MM.1S (cell line): ENCODE data around the gene KRTAP5-9.

Source experiments
- DNase-seq: peaks from one replicate; pipeline ENCODE4 v3.0.0-alpha.2; 2015
- H2AFZ ChIP-seq: fragments of 300-600 bp; sonication (generic); 2 replicates; pipeline ENCODE4 v1.6.0; 2016; ENCODE audit warnings: antibody characterized with exemption, low read length
- H3F3A ChIP-seq: fragments of 300-600 bp; sonication (generic); 2 replicates; pipeline ENCODE4 v1.6.1; 2016; ENCODE audit warnings: mild to moderate bottlenecking, antibody characterized with exemption, low read length, moderate library complexity, mixed read lengths; ENCODE audit not compliant: insufficient read depth
- H3K27ac ChIP-seq: fragments of 300-600 bp; sonication (generic); 2 replicates; pipeline ENCODE4 v1.5.1; 2016; ENCODE audit warnings: mild to moderate bottlenecking, low read length
- H3K27me3 ChIP-seq: fragments of 300-600 bp; sonication (generic); replicated peaks from 2 replicates; pipeline ENCODE4 v1.6.0; 2016; ENCODE audit warnings: low read length; ENCODE audit not compliant: insufficient read depth
- H3K36me3 ChIP-seq: fragments of 300-600 bp; sonication (generic); replicated peaks from 2 replicates; pipeline ENCODE4 v1.6.1; 2016; ENCODE audit warnings: mild to moderate bottlenecking, low read length, mixed read lengths; ENCODE audit not compliant: insufficient read depth
- H3K4me1 ChIP-seq: fragments of 300-600 bp; sonication (generic); 2 replicates; pipeline ENCODE4 v1.6.1; 2016; ENCODE audit warnings: low read length, mixed read lengths
- H3K4me2 ChIP-seq: fragments of 300-600 bp; sonication (generic); 2 replicates; pipeline ENCODE4 v1.6.0; 2016; ENCODE audit warnings: low read depth, low read length
- H3K4me3 ChIP-seq: fragments of 300-600 bp; sonication (generic); 2 replicates; pipeline ENCODE4 v1.5.1; 2016; ENCODE audit warnings: low read length, mixed read lengths
- H3K79me2 ChIP-seq: fragments of 300-600 bp; sonication (generic); 2 replicates; pipeline ENCODE4 v1.6.1; 2016; ENCODE audit warnings: mixed run types, low read length, mixed read lengths
- H3K9ac ChIP-seq: fragments of 300-600 bp; sonication (generic); 2 replicates; pipeline ENCODE4 v1.6.1; 2016; ENCODE audit warnings: low read length, mixed read lengths
- H3K9me2 ChIP-seq: fragments of 300-600 bp; sonication (generic); replicated peaks from 2 replicates; pipeline ENCODE4 v1.6.1; 2016; ENCODE audit warnings: mild to moderate bottlenecking, low read length, mixed read lengths; ENCODE audit not compliant: insufficient read depth
- H3K9me3 ChIP-seq: fragments of 300-600 bp; sonication (generic); replicated peaks from 2 replicates; pipeline ENCODE4 v1.6.1; 2016; ENCODE audit warnings: mild to moderate bottlenecking, low read length, mixed read lengths; ENCODE audit not compliant: insufficient read depth
- H4K20me1 ChIP-seq: fragments of 300-600 bp; sonication (generic); 2 replicates; pipeline ENCODE4 v1.6.1; 2016; ENCODE audit warnings: mild to moderate bottlenecking, low read length, moderate library complexity, mixed read lengths; ENCODE audit not compliant: insufficient read depth
- EZH2 ChIP-seq: fragments of 300-600 bp; sonication (generic); optimal IDR thresholded peaks from 2 replicates; pipeline ENCODE3; 2017; ENCODE audit warnings: low read depth, mild to moderate bottlenecking, antibody characterized with exemption, low read length, mixed read lengths
- EZH2phosphoT487 ChIP-seq: fragments of 300-600 bp; sonication (generic); IDR thresholded peaks from 2 replicates; pipeline ENCODE4 v1.6.1; 2018; ENCODE audit warnings: antibody characterized with exemption, low read length
- TF ChIP-seq, protein P1 (sequence below): fragments of 300-600 bp; sonication (generic); IDR thresholded peaks from 2 replicates; pipeline ENCODE4 v1.5.1; 2016; ENCODE audit warnings: antibody characterized with exemption, low read length, mixed read lengths

The KRTAP5-9 gene

DNA sequence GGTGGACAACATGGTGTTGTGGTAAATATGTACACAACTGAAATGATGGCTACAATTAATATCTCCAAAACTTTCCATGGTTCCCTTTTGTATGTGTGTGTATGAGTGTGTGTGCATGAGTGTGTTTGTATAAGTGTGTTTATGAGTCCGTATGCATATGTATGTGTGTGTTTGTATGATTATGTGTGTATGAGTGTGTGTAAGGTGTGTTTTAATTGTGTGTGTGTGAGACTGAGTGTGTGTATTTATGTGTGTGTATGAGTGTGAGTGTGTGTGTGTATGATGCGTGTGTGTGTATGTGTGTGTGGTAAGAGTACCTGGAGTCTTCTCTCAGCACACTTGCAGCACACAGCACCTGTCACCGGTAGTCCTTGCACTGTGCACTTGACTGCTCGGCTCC, 7.8 kb downstream of the KRTAP5-9 start:
- H2AFZ ChIP-seq = no peak overlapping the region
- peaks cover 30% of the 10 kb centered on the region for H3K27me3 ChIP-seq

DNA sequence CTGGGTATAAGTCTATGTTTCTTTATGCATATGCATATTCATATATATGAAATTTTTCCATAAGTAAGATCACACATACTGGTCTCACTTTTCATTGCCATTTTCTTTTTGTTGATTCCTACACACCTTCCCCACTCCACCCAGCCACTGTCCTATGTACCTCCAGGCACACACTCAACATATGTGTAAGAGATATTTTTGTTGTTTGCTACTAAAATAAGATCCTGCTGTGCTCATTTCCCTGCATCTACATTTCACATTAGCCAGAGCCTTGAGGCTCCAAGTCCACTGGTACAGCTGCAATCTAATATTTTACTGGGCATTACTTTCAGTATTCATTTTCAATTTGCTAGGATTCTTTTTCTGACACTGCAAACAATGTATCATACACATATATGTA, 9.0 kb downstream of the KRTAP5-9 start:
- H3K4me3 ChIP-seq = no peak overlapping the region
- no peaks in the 10 kb centered on the region for H3K4me1 ChIP-seq
- no peak for DNase-seq
- H3K9ac ChIP-seq = no peak overlapping the region
- no peaks in the 10 kb centered on the region for H3K9me3 ChIP-seq
- peaks cover 30% of the 10 kb centered on the region for H3K27me3 ChIP-seq
- no peak overlapping the region for H3K27ac ChIP-seq
- no peaks in the 10 kb centered on the region for H3F3A ChIP-seq
- no peaks in the 10 kb centered on the region for H4K20me1 ChIP-seq
- no peak overlapping the region for H3K4me2 ChIP-seq
- H3K79me2 ChIP-seq = no peaks in the 10 kb centered on the region
- TF ChIP-seq EZH2 = no peak
- TF ChIP-seq, protein P1, sequence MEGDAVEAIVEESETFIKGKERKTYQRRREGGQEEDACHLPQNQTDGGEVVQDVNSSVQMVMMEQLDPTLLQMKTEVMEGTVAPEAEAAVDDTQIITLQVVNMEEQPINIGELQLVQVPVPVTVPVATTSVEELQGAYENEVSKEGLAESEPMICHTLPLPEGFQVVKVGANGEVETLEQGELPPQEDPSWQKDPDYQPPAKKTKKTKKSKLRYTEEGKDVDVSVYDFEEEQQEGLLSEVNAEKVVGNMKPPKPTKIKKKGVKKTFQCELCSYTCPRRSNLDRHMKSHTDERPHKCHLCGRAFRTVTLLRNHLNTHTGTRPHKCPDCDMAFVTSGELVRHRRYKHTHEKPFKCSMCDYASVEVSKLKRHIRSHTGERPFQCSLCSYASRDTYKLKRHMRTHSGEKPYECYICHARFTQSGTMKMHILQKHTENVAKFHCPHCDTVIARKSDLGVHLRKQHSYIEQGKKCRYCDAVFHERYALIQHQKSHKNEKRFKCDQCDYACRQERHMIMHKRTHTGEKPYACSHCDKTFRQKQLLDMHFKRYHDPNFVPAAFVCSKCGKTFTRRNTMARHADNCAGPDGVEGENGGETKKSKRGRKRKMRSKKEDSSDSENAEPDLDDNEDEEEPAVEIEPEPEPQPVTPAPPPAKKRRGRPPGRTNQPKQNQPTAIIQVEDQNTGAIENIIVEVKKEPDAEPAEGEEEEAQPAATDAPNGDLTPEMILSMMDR = no peak
- no peak for TF ChIP-seq EZH2phosphoT487
- H2AFZ ChIP-seq = no peak overlapping the region
- H3K9me2 ChIP-seq = no peaks in the 10 kb centered on the region
- H3K36me3 ChIP-seq = no peaks in the 10 kb centered on the region

More for the DNA sequence above, 7.8 kb downstream of the KRTAP5-9 start:
- Histone ChIP-seq H3K27ac (no peak overlapping the region), H3K4me1 (no peaks in the 10 kb centered on the region), H3K4me3 (no peak overlapping the region), H3K79me2 (no peaks in the 10 kb centered on the region), H3K4me2 (no peak overlapping the region), H3F3A (no peaks in the 10 kb centered on the region), H3K36me3 (no peaks in the 10 kb centered on the region), H3K9ac (no peak overlapping the region), H3K9me2 (no peaks in the 10 kb centered on the region), H4K20me1 (no peaks in the 10 kb centered on the region), H3K9me3 (no peaks in the 10 kb centered on the region)
- DNase-seq = no peak
- TF ChIP-seq, protein P1 = no peak
- TF ChIP-seq EZH2phosphoT487 (no peak), EZH2 (no peak)

DNA sequence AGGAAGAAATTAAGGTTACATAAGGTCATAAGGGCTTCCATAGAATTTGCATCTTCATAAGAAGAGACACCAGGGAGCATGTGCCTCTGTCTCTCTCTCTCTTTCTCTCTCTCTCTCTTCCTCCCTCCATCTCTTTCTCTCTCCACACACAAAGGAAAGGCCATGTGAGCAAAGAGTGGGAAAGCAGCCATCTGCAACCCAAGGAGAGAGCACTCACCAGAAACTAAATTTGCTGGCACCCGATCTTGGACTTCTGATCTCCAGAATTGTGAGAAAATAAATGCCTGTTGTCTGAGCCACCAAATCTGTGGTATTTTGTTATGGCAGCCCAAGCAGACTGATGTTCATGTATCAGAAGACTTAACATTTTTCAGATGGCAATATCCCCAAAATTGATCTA, 10.8 kb downstream of the KRTAP5-9 start:
- H3K36me3 ChIP-seq = no peaks in the 10 kb centered on the region
- no peak overlapping the region for H2AFZ ChIP-seq
- H3K9me3 ChIP-seq = no peaks in the 10 kb centered on the region
- H3K79me2 ChIP-seq = no peaks in the 10 kb centered on the region
- no peak overlapping the region for H3K4me3 ChIP-seq
- no peak for DNase-seq
- no peak overlapping the region for H3K9ac ChIP-seq
- H3K4me2 ChIP-seq = no peak overlapping the region
- H4K20me1 ChIP-seq = no peaks in the 10 kb centered on the region
- peaks cover 46% of the 10 kb centered on the region for H3K27me3 ChIP-seq
- H3K9me2 ChIP-seq = no peaks in the 10 kb centered on the region
- TF ChIP-seq, protein P1 = no peak
- TF ChIP-seq EZH2 = no peak
- no peak for TF ChIP-seq EZH2phosphoT487
- H3K4me1 ChIP-seq = no peaks in the 10 kb centered on the region
- H3F3A ChIP-seq = no peaks in the 10 kb centered on the region
- H3K27ac ChIP-seq = no peak overlapping the region
